H1 (cell line): Measurements from ENCODE around the gene SLC6A17. TPM values are rescaled to one million over a fixed set of nuclear protein-coding genes. Genes with fewer than 3 reads are reported as not detected.

Source experiments
- CTCF ChIA-PET: fragments of 300-600 bp; sonication (Branson Sonifier 250); formaldehyde crosslinking; loops from one replicate; lab custom pipeline; 2021; ENCODE audit not compliant: partially characterized antibody; lab: Charles Lee
- POLR2A ChIA-PET: fragments of 300-600 bp; sonication (Branson Sonifier 250); formaldehyde crosslinking; loops from one replicate; lab custom pipeline; 2021; ENCODE audit warnings: inconsistent platforms; ENCODE audit not compliant: partially characterized antibody; lab: Charles Lee
- DNase-seq, 2 experiments: peaks; one replicate each; pipeline versions ENCODE4 v3.0.0 to v3.0.0-alpha.2; 2010 to 2022; ENCODE audit warnings: low spot score in 2 of 2, low read depth in 1 of 2, mixed read lengths in 1 of 2
- FAIRE-seq: peaks from 2 replicates; lab custom pipeline; 2011; peaks lifted over from hg19 to GRCh38; lab: Jason Lieb, UNC
- H2AFZ ChIP-seq: 2 replicates; pipeline ENCODE4 v1.8.1; 2012; ENCODE audit warnings: low read length, inconsistent platforms
- H2AK5ac ChIP-seq: 2 replicates; pipeline ENCODE4 v1.6.1; 2013; ENCODE audit warnings: low read depth, low read length
- H2BK120ac ChIP-seq: replicated peaks from 2 replicates; pipeline ENCODE3; 2013; ENCODE audit warnings: low read depth, low read length, inconsistent platforms
- H2BK12ac ChIP-seq: 2 replicates; pipeline ENCODE4 v1.6.1; 2013; ENCODE audit warnings: low read depth, low read length
- H2BK15ac ChIP-seq: 2 replicates; pipeline ENCODE4 v1.6.1; 2013; ENCODE audit warnings: low read length
- H2BK20ac ChIP-seq: 2 replicates; pipeline ENCODE4 v1.6.1; 2013; ENCODE audit warnings: low read length
- H2BK5ac ChIP-seq: 2 replicates; pipeline ENCODE4 v1.6.1; 2013; ENCODE audit warnings: low read depth, low read length
- H3K14ac ChIP-seq: 2 replicates; pipeline ENCODE4 v1.6.1; 2013; ENCODE audit warnings: inconsistent platforms; ENCODE audit not compliant: insufficient read length
- H3K18ac ChIP-seq: 2 replicates; pipeline ENCODE4 v1.6.1; 2013; ENCODE audit warnings: low read length; ENCODE audit errors: extremely low read depth
- H3K23ac ChIP-seq: 2 replicates; pipeline ENCODE4 v1.6.1; 2013; ENCODE audit warnings: inconsistent platforms; ENCODE audit not compliant: insufficient read length
- H3K23me2 ChIP-seq: 2 replicates; pipeline ENCODE4 v1.6.1; 2013; ENCODE audit warnings: low read depth, low read length
- H3K27ac ChIP-seq: 2 replicates; pipeline ENCODE4 v1.6.1; 2011; ENCODE audit warnings: low read depth, low read length, inconsistent platforms
- H3K27me3 ChIP-seq, 4 experiments: replicated peaks in 1 of 4; 1 replicate in 1 of 4; 2 replicates in 3 of 4; pipeline versions ENCODE4 v1.6.1 to v1.8.1; 2011 to 2013; ENCODE audit warnings: low read length in 3 of 4, mild to moderate bottlenecking in 3 of 4, inconsistent platforms in 2 of 4, mixed read lengths in 2 of 4, moderate library complexity in 1 of 4; ENCODE audit not compliant: control insufficient read depth in 3 of 4, insufficient read depth in 3 of 4; ENCODE audit errors: extremely low read depth in 1 of 4
- H3K36me3 ChIP-seq, 4 experiments: 2 replicates each; pipeline versions ENCODE4 v1.6.1 to v1.8.1; 2011 to 2013; ENCODE audit warnings: mild to moderate bottlenecking in 4 of 4, low read length in 3 of 4, moderate library complexity in 2 of 4, control low read depth in 1 of 4, inconsistent platforms in 1 of 4; ENCODE audit not compliant: insufficient read depth in 4 of 4, control insufficient read depth in 2 of 4
- H3K4ac ChIP-seq: replicated peaks from 2 replicates; pipeline ENCODE3; 2013; ENCODE audit warnings: low read length, low read depth, mixed read lengths, inconsistent platforms; ENCODE audit not compliant: insufficient read length
- H3K4me1 ChIP-seq, 4 experiments: replicated peaks in 1 of 4; 1 replicate in 1 of 4; 2 replicates in 3 of 4; pipeline versions ENCODE4 v1.6.1 to v1.8.1; 2011 to 2013; ENCODE audit warnings: low read length in 3 of 4, inconsistent platforms in 2 of 4, mixed read lengths in 1 of 4; ENCODE audit not compliant: insufficient read depth in 4 of 4, control insufficient read depth in 3 of 4
- H3K4me2 ChIP-seq, 2 experiments: 2 replicates each; pipeline versions ENCODE4 v1.6.1 to v1.8.1; 2011 to 2013; ENCODE audit warnings: low read depth in 2 of 2, low read length in 2 of 2, control low read depth in 1 of 2, inconsistent platforms in 1 of 2, mild to moderate bottlenecking in 1 of 2; ENCODE audit not compliant: insufficient read depth in 1 of 2
- H3K4me3 ChIP-seq, 4 experiments: fragments of 200-600, 300-600 bp in 1 of 4; sonication (generic), shearing (Covaris generic), sonication (Bioruptor Twin) in 1 of 4; 2 replicates each; pipeline versions ENCODE4 v1.5.1 to v1.8.1; 2011 to 2016; ENCODE audit warnings: low read length in 4 of 4, low read depth in 3 of 4, control low read depth in 2 of 4, inconsistent platforms in 2 of 4, mild to moderate bottlenecking in 2 of 4, mixed read lengths in 1 of 4, moderate library complexity in 1 of 4; ENCODE audit not compliant: insufficient read depth in 2 of 4; ENCODE audit errors: extremely low read depth in 1 of 4
- H3K56ac ChIP-seq: replicated peaks from 2 replicates; pipeline ENCODE3; 2013; ENCODE audit warnings: low read depth, mild to moderate bottlenecking, mixed read lengths, low read length, inconsistent platforms; ENCODE audit not compliant: insufficient read length
- H3K79me1 ChIP-seq: 2 replicates; pipeline ENCODE4 v1.6.1; 2013; ENCODE audit warnings: low read depth, low read length, control low read depth
- H3K79me2 ChIP-seq, 2 experiments: 2 replicates each; pipeline versions ENCODE4 v1.6.1 to v1.8.1; 2012 to 2013; ENCODE audit warnings: low read length in 2 of 2, mild to moderate bottlenecking in 2 of 2, inconsistent platforms in 1 of 2; ENCODE audit not compliant: insufficient read depth in 2 of 2, control insufficient read depth in 1 of 2
- H3K9ac ChIP-seq, 4 experiments: replicated peaks in 1 of 4; 1 replicate in 1 of 4; 2 replicates in 3 of 4; pipeline versions ENCODE4 v1.6.1 to v1.8.1; 2011 to 2013; ENCODE audit warnings: low read depth in 3 of 4, low read length in 3 of 4, control low read depth in 2 of 4, mild to moderate bottlenecking in 2 of 4, moderate library complexity in 2 of 4, inconsistent platforms in 1 of 4; ENCODE audit errors: extremely low read depth in 1 of 4
- H3K9me3 ChIP-seq, 2 experiments: 2 replicates each; pipeline versions ENCODE4 v1.6.1 to v1.8.1; 2012 to 2013; ENCODE audit warnings: mild to moderate bottlenecking in 2 of 2, moderate library complexity in 2 of 2, control low read depth in 1 of 2, inconsistent platforms in 1 of 2, low read depth in 1 of 2, low read length in 1 of 2, mixed read lengths in 1 of 2; ENCODE audit not compliant: insufficient read depth in 2 of 2
- H4K20me1 ChIP-seq, 2 experiments: replicated peaks in 1 of 2; 2 replicates each; pipeline versions ENCODE3 to v1.8.1; 2011 to 2013; ENCODE audit warnings: inconsistent platforms in 2 of 2, low read length in 2 of 2, mild to moderate bottlenecking in 1 of 2; ENCODE audit not compliant: insufficient read depth in 2 of 2, control insufficient read depth in 1 of 2
- H4K5ac ChIP-seq: 2 replicates; pipeline ENCODE4 v1.6.1; 2013; ENCODE audit warnings: low read length, low read depth, mixed read lengths, inconsistent platforms; ENCODE audit not compliant: insufficient read length
- H4K8ac ChIP-seq: 2 replicates; pipeline ENCODE4 v1.8.0; 2013; ENCODE audit warnings: mild to moderate bottlenecking, moderate library complexity, low read length, inconsistent platforms; ENCODE audit not compliant: insufficient read depth; ENCODE audit errors: extremely low read depth
- H4K91ac ChIP-seq: replicated peaks from 2 replicates; pipeline ENCODE3; 2013; ENCODE audit warnings: low read length, mixed read lengths, inconsistent platforms; ENCODE audit not compliant: insufficient read length
- CBX8 ChIP-seq: fragments of 300-800, 300-1000 bp; sonication (generic); IDR thresholded peaks from 2 replicates; pipeline ENCODE4 v1.7.1; 2016; ENCODE audit warnings: low read depth, low read length, borderline replicate concordance
- RBBP5 ChIP-seq: IDR thresholded peaks from 2 replicates; pipeline ENCODE4 v1.7.1; 2012; ENCODE audit warnings: low read depth, mild to moderate bottlenecking, inconsistent platforms, low read length, moderate library complexity, borderline replicate concordance
- WGBS, 2 experiments: shearing (Covaris generic) in 1 of 2; methylation state at CpG; one replicate each; pipeline versions ENCODE4 v1.1.6 to v1.1.7; 2013 to 2015; ENCODE audit warnings: low lambda C conversion rate in 2 of 2, mixed read lengths in 2 of 2, inconsistent platforms in 1 of 2, low coverage in 1 of 2, missing lambda C conversion rate in 1 of 2; ENCODE audit not compliant: insufficient replicate concordance in 2 of 2, insufficient coverage in 1 of 2, insufficient read length in 1 of 2; ENCODE audit errors: extremely low coverage in 1 of 2, missing lambda C conversion rate in 1 of 2; 5-methylcytosine and 5-hydroxymethylcytosine counted together
- polyA plus RNA-seq, 7 experiments: library from polyadenylated mRNA; depleted of rRNA in 3 of 7; stranded (reverse) in 5 of 7; unstranded in 2 of 7; fragments of >200 nt in 5 of 7; fragments of 200-250 nt in 2 of 7; gene quantifications; 1 replicate in 5 of 7; 2 replicates in 1 of 7; 4 replicates in 1 of 7; pipeline versions ENCODE4 v1.2.1 to v1.2.3, GENCODE V29; 2011 to 2013; ENCODE audit warnings: missing spikeins in 2 of 7, mixed read lengths in 2 of 7
- total RNA-seq: library from RNA; stranded (reverse); fragmentation: NEBNext Ultra II Directional; extraction: Animal tissue kit (Norgen Biotek cat#: 25700); gene quantifications from 2 replicates; pipeline ENCODE4 v1.2.1, GENCODE V29; 2021

SLC6A17 gene
- total and polyA plus RNA-seq, 2 of the 8 experiments (the other 6 are each of a cell fraction or from before 2014, with no cell fraction given): 0.15 to 0.28 TPM

DNA sequence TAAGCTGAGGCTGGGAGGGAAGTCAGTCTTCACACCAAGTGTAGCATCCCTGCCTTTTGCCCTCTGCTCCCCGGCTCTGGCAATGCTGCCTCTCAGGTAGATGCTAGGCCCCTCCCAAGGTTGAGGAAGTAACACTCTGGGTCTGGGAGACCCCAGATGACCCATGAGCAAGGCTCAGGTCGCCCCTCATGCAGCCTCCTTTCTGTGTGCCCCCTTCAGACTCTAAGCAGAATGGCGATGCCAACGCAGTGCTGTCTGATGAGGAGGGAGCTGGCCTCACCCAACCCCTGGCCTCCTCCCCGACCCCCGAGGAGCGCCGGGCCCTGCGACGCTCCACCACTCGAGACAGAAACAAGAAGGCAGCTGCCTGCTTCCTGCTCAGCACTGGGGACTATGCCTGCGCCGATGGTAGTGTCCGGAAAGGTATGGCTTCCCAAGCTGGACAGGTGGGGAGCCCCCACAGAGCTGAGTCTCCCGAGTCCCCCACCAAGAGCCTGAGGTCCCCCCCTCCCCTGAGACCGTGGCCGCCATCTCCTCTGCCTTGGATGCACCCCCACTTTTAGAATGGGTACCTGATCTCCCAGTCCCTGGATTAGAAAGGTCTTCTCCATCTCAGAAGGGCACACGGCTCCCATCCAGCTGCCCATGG lies 75.6 kb downstream of the SLC6A17 start:
- no peak overlapping the region for H4K5ac ChIP-seq
- no peaks in the 10 kb centered on the region; the same call in 1 of the 2 replicates for H3K79me1 ChIP-seq
- POLR2A ChIA-PET: interaction anchor here (0.7 to 2.2 kb wide), 2 partner anchors 14 to 25 kb away, joined by 3 to 7 read pairs; no protein-coding TSS in a partner anchor
- TF ChIP-seq RBBP5 (no peak), CBX8 (no peak)
- TF ChIP-seq, all 59 proteins: peak for 0
- no peak overlapping the region for H2AK5ac ChIP-seq
- no peak overlapping the region for H2AFZ ChIP-seq
- peaks cover 0 to 13% of the 10 kb centered on the region in 2 experiments for H4K20me1 ChIP-seq
- H3K4me1 ChIP-seq: no peaks in the 10 kb centered on the region; a peak in 1 of 7 replicates
- no peaks in the 10 kb centered on the region for H3K79me2 ChIP-seq
- FAIRE-seq (no peak), DNase-seq (no peak)
- H4K91ac ChIP-seq: no peak overlapping the region
- H3K27ac ChIP-seq: no peak overlapping the region
- no peak overlapping the region for H3K18ac ChIP-seq
- H3K56ac ChIP-seq: no peak overlapping the region
- no peak overlapping the region for H3K9ac ChIP-seq
- no peak overlapping the region for H2BK120ac ChIP-seq
- no peaks in the 10 kb centered on the region for H3K36me3 ChIP-seq
- WGBS, 2 experiments: 87% methylated on average over 18 of the region's 18 CpGs; no CpG with 5 or more reads in 1 of the 2 experiments
- no peak overlapping the region for H4K8ac ChIP-seq
- H3K27me3 ChIP-seq: no peaks in the 10 kb centered on the region
- H3K23me2 ChIP-seq: no peaks in the 10 kb centered on the region
- H2BK20ac ChIP-seq: no peak overlapping the region
- H3K9me3 ChIP-seq: no peaks in the 10 kb centered on the region
- H3K4me3 ChIP-seq: no peak overlapping the region
- H3K4me2 ChIP-seq: no peak overlapping the region
- no peak overlapping the region for H2BK15ac ChIP-seq
- no peak overlapping the region for H2BK12ac ChIP-seq
- CTCF ChIA-PET: interaction anchor here (1.0 to 3.4 kb wide), 5 partner anchors 17 to 87 kb away, joined by 3 to 19 read pairs (median 8); partner anchors contain the start of gene KCNC4
- no peak overlapping the region for H3K23ac ChIP-seq
- no peak overlapping the region for H3K4ac ChIP-seq
- no peak overlapping the region for H3K14ac ChIP-seq
- no peak overlapping the region for H2BK5ac ChIP-seq
